Type B pancreatic cell (in vitro differentiated cells): Measurements from ENCODE around the gene ALPP. TPM values are rescaled to one million over a fixed set of nuclear protein-coding genes. Genes with fewer than 3 reads are reported as not detected.
"Not testable (repeated sequence)": the region's sequence is repeated elsewhere in the genome, so short reads cannot be mapped to it uniquely, and the experiment has no call there.

Experiments used
- DNase-seq: peaks from one replicate; pipeline ENCODE4 v3.0.0; 2021; ENCODE audit warnings: mixed read lengths; ENCODE audit not compliant: unreplicated experiment; ENCODE audit errors: extremely low spot score
- H3K27ac Mint-ChIP-seq: 2 replicates; pipeline ENCODE4 v1.8.0; 2021; ENCODE audit warnings: mild to moderate bottlenecking, mixed read lengths
- H3K27me3 Mint-ChIP-seq: 2 replicates; pipeline ENCODE4 v1.8.0; 2021; ENCODE audit warnings: mixed read lengths
- H3K36me3 Mint-ChIP-seq: 2 replicates; pipeline ENCODE4 v1.8.0; 2021; ENCODE audit warnings: mixed read lengths
- H3K4me1 Mint-ChIP-seq: one replicate; pipeline ENCODE4 v1.8.0; 2021; ENCODE audit warnings: mixed read lengths; ENCODE audit not compliant: unreplicated experiment
- H3K4me3 Mint-ChIP-seq: 2 replicates; pipeline ENCODE4 v1.8.0; 2021; ENCODE audit warnings: mild to moderate bottlenecking, mixed read lengths
- H3K9me3 Mint-ChIP-seq: 2 replicates; pipeline ENCODE4 v1.8.0; 2021; ENCODE audit warnings: mixed read lengths
- CTCF ChIP-seq: fragments of 200-600 bp; sonication (generic); conservative IDR thresholded peaks from 2 replicates; pipeline ENCODE4 v1.5.0; 2021; ENCODE audit warnings: antibody characterized with exemption, mild to moderate bottlenecking
- total RNA-seq: library from RNA; stranded (reverse); gene quantifications from 2 replicates; pipeline ENCODE4 v1.2.1, GENCODE V29; 2021; ENCODE audit warnings: low replicate concordance

Gene ALPP
- total RNA-seq, 1 donor from 2014 or later = 0.27 TPM

- no peak overlapping the region for H3K27ac Mint-ChIP-seq
- H3K36me3 Mint-ChIP-seq = no peaks in the 10 kb centered on the region
- H3K27me3 Mint-ChIP-seq = peaks cover 4% of the 10 kb centered on the region
- H3K4me1 Mint-ChIP-seq = no peaks in the 10 kb centered on the region
- H3K4me3 Mint-ChIP-seq = no peak overlapping the region
- no peaks in the 10 kb centered on the region for H3K9me3 Mint-ChIP-seq
- no peak for DNase-seq
- TF ChIP-seq CTCF = no peak
These were observed 11.5 kb upstream of the ALPP start for GRCh38 chr2:232367016-232367415.

GRCh38 chr2:232367591-232368233, 10.8 kb upstream of the ALPP start:
- Mint-ChIP-seq H3K4me1 (no peaks in the 10 kb centered on the region), H3K27me3 (no peaks in the 10 kb centered on the region), H3K9me3 (no peaks in the 10 kb centered on the region), H3K36me3 (no peaks in the 10 kb centered on the region), H3K27ac (no peak overlapping the region), H3K4me3 (no peak overlapping the region)
- no peak for DNase-seq
- peak; percentile 55 for TF ChIP-seq CTCF

GRCh38 chr2:232368311-232368731, 10.2 kb upstream of the ALPP start:
- TF ChIP-seq CTCF = no peak
- Mint-ChIP-seq H3K9me3 (no peaks in the 10 kb centered on the region), H3K4me3 (no peak overlapping the region), H3K4me1 (no peaks in the 10 kb centered on the region), H3K27me3 (no peaks in the 10 kb centered on the region), H3K36me3 (no peaks in the 10 kb centered on the region), H3K27ac (no peak overlapping the region)
- no peak for DNase-seq

- no peaks in the 10 kb centered on the region for H3K4me1 Mint-ChIP-seq
- TF ChIP-seq CTCF = no peak
These were observed 9.2 kb upstream of the ALPP start for GRCh38 chr2:232369126-232369951.

GRCh38 chr2:232370007-232370406, 8.5 kb upstream of the ALPP start:
- not testable (repeated sequence) for H3K4me3 Mint-ChIP-seq, H3K4me1 Mint-ChIP-seq, DNase-seq, H3K27ac Mint-ChIP-seq, H3K27me3 Mint-ChIP-seq, H3K9me3 Mint-ChIP-seq, H3K36me3 Mint-ChIP-seq

More at GRCh38 chr2:232369126-232369951, 9.2 kb upstream of the ALPP start:
- DNase-seq = no peak
- Mint-ChIP-seq H3K27me3 (peaks cover 4% of the 10 kb centered on the region), H3K9me3 (no peaks in the 10 kb centered on the region), H3K27ac (no peak overlapping the region), H3K36me3 (no peaks in the 10 kb centered on the region), H3K4me3 (no peak overlapping the region)
